Measurements from ENCODE around the gene PCGF6.

- no peak for TF ChIP-seq CTCF (IDR thresholded peaks at IDR 0.05; ENCODE audit: borderline replicate concordance, extremely low read depth, low read length, poor library complexity, severe bottlenecking)
- no peak for TF ChIP-seq EZH2 (IDR thresholded peaks at IDR 0.05; ENCODE audit: borderline replicate concordance, low read depth, low read length, severe bottlenecking)
Observed at GRCh38 chr10:103280506-103280905, 70.4 kb downstream of the PCGF6 start.
